Neural progenitor cell (in vitro differentiated cells): ENCODE results near the gene CYP2C19. TPM values are rescaled to one million over a fixed set of nuclear protein-coding genes. Genes with fewer than 3 reads are reported as not detected.

Experiments used
- DNase-seq: peaks from one replicate; pipeline ENCODE4 v3.0.0-alpha.2; 2016; ENCODE audit warnings: low spot score
- H2AFZ ChIP-seq: fragments of 200-600 bp; sonication (generic); replicated peaks from 2 replicates; pipeline ENCODE4 v1.6.1; 2016; ENCODE audit warnings: antibody characterized with exemption
- H3F3A ChIP-seq: fragments of 200-600 bp; sonication (generic); 2 replicates; pipeline ENCODE4 v1.6.1; 2016; ENCODE audit warnings: antibody characterized with exemption, low read depth
- H3K27ac ChIP-seq: fragments of 200-600 bp; sonication (generic); 2 replicates; pipeline ENCODE4 v1.5.1; 2016; ENCODE audit warnings: mild to moderate bottlenecking
- H3K27me3 ChIP-seq: fragments of 200-600 bp; sonication (generic); 2 replicates; pipeline ENCODE4 v1.6.1; 2016; ENCODE audit warnings: mild to moderate bottlenecking, moderate library complexity
- H3K36me3 ChIP-seq: fragments of 200-600 bp; sonication (generic); 2 replicates; pipeline ENCODE4 v1.5.1; 2016
- H3K4me1 ChIP-seq: fragments of 200-600 bp; sonication (generic); 2 replicates; pipeline ENCODE4 v1.6.1; 2016; ENCODE audit warnings: mixed run types
- H3K4me2 ChIP-seq: fragments of 200-600 bp; sonication (generic); 2 replicates; pipeline ENCODE4 v1.6.1; 2016
- H3K4me3 ChIP-seq: fragments of 200-600 bp; sonication (generic); 2 replicates; pipeline ENCODE4 v1.5.1; 2016
- H3K79me2 ChIP-seq: fragments of 200-600 bp; sonication (generic); 2 replicates; pipeline ENCODE4 v1.6.1; 2016; ENCODE audit warnings: low read depth
- H3K9ac ChIP-seq: fragments of 200-600 bp; sonication (generic); 2 replicates; pipeline ENCODE4 v1.6.1; 2016
- H3K9me3 ChIP-seq: fragments of 200-600 bp; sonication (generic); 2 replicates; pipeline ENCODE4 v1.5.1; 2016; ENCODE audit warnings: low read depth
- H4K20me1 ChIP-seq: fragments of 200-600 bp; sonication (generic); 2 replicates; pipeline ENCODE4 v1.6.1; 2016; ENCODE audit warnings: low read depth
- H3K27ac Mint-ChIP-seq: 3 replicates; pipeline ENCODE4 v1.8.0; 2021; ENCODE audit warnings: mixed read lengths
- H3K27me3 Mint-ChIP-seq: 2 replicates; pipeline ENCODE4 v1.8.0; 2022; ENCODE audit warnings: low read depth, mild to moderate bottlenecking, inconsistent platforms, moderate library complexity, mixed read lengths; ENCODE audit not compliant: insufficient read depth
- H3K36me3 Mint-ChIP-seq: 3 replicates; pipeline ENCODE4 v1.8.0; 2021; ENCODE audit warnings: mixed read lengths
- H3K4me1 Mint-ChIP-seq: 3 replicates; pipeline ENCODE4 v1.8.0; 2021; ENCODE audit warnings: mixed read lengths
- H3K4me3 Mint-ChIP-seq: 3 replicates; pipeline ENCODE4 v1.8.0; 2021; ENCODE audit warnings: mild to moderate bottlenecking, moderate library complexity, mixed read lengths
- H3K9me3 Mint-ChIP-seq: 3 replicates; pipeline ENCODE4 v1.8.0; 2020; ENCODE audit warnings: mixed read lengths
- CTCF ChIP-seq: fragments of 200-600 bp; sonication (generic); IDR thresholded peaks from 2 replicates; pipeline ENCODE4 v1.5.1; 2017; ENCODE audit warnings: antibody characterized with exemption, mild to moderate bottlenecking
- EZH2 ChIP-seq: fragments of 200-600 bp; sonication (generic); IDR thresholded peaks from 2 replicates; pipeline ENCODE4 v1.6.1; 2017; ENCODE audit warnings: antibody characterized with exemption, mild to moderate bottlenecking, moderate library complexity
- EZH2phosphoT487 ChIP-seq: fragments of 200-600 bp; sonication (generic); IDR thresholded peaks from 2 replicates; pipeline ENCODE4 v1.6.1; 2017; ENCODE audit warnings: antibody characterized with exemption
- total RNA-seq: library from RNA; depleted of rRNA; stranded (reverse); fragments of >200 nt; gene quantifications from 2 replicates; pipeline ENCODE4 v1.2.3, GENCODE V29; 2015; ENCODE audit warnings: low replicate concordance

The CYP2C19 gene
- total RNA-seq, 1 donor from 2014 or later = not detected

- Histone ChIP-seq H3K9ac (no peak overlapping the region), H3K4me1 (no peaks in the 10 kb centered on the region), H3F3A (no peaks in the 10 kb centered on the region), H2AFZ (no peak overlapping the region), H3K4me3 (no peak overlapping the region), H3K9me3 (no peaks in the 10 kb centered on the region), H4K20me1 (no peaks in the 10 kb centered on the region), H3K4me2 (no peak overlapping the region), H3K79me2 (no peaks in the 10 kb centered on the region), H3K27me3 (no peaks in the 10 kb centered on the region), H3K27ac (no peak overlapping the region), H3K36me3 (no peaks in the 10 kb centered on the region)
- no peak overlapping the region for H3K4me3 Mint-ChIP-seq
- H3K36me3 Mint-ChIP-seq = no peaks in the 10 kb centered on the region
- no peak for DNase-seq
- H3K27ac Mint-ChIP-seq = no peak overlapping the region
- no peaks in the 10 kb centered on the region for H3K9me3 Mint-ChIP-seq
- TF ChIP-seq EZH2 (no peak), CTCF (no peak), EZH2phosphoT487 (no peak)
- H3K27me3 Mint-ChIP-seq = peaks cover 5% of the 10 kb centered on the region
- no peaks in the 10 kb centered on the region for H3K4me1 Mint-ChIP-seq
These were observed 15.5 kb downstream of the CYP2C19 start for GRCh38 chr10:94777886-94778458.

- Histone ChIP-seq H2AFZ (no peak overlapping the region), H3K27ac (no peak overlapping the region), H3K27me3 (no peaks in the 10 kb centered on the region), H3K79me2 (no peaks in the 10 kb centered on the region), H3K4me2 (no peak overlapping the region), H3K4me3 (no peak overlapping the region), H3K4me1 (no peaks in the 10 kb centered on the region), H3K36me3 (no peaks in the 10 kb centered on the region), H3F3A (no peaks in the 10 kb centered on the region), H4K20me1 (no peaks in the 10 kb centered on the region), H3K9me3 (no peaks in the 10 kb centered on the region), H3K9ac (no peak overlapping the region)
- Mint-ChIP-seq H3K27ac (no peak overlapping the region), H3K4me1 (no peaks in the 10 kb centered on the region), H3K27me3 (peaks cover 3% of the 10 kb centered on the region), H3K36me3 (no peaks in the 10 kb centered on the region), H3K9me3 (no peaks in the 10 kb centered on the region), H3K4me3 (no peak overlapping the region)
- no peak for DNase-seq
- TF ChIP-seq EZH2 (no peak), EZH2phosphoT487 (no peak), CTCF (no peak)
These were observed 18.4 kb downstream of the CYP2C19 start for GRCh38 chr10:94780844-94781243.

- Histone ChIP-seq H3K27ac (no peak overlapping the region), H4K20me1 (no peaks in the 10 kb centered on the region), H3K79me2 (no peaks in the 10 kb centered on the region), H3K9ac (no peak overlapping the region), H3K9me3 (no peaks in the 10 kb centered on the region), H3K4me1 (no peaks in the 10 kb centered on the region), H2AFZ (no peak overlapping the region), H3K27me3 (no peaks in the 10 kb centered on the region), H3F3A (no peaks in the 10 kb centered on the region), H3K36me3 (no peaks in the 10 kb centered on the region), H3K4me3 (no peak overlapping the region), H3K4me2 (no peak overlapping the region)
- no peak overlapping the region for H3K4me3 Mint-ChIP-seq
- H3K27me3 Mint-ChIP-seq = no peaks in the 10 kb centered on the region
- no peak for TF ChIP-seq CTCF
- no peaks in the 10 kb centered on the region for H3K9me3 Mint-ChIP-seq
- no peaks in the 10 kb centered on the region for H3K36me3 Mint-ChIP-seq
- no peak overlapping the region for H3K27ac Mint-ChIP-seq
- no peak for DNase-seq
- H3K4me1 Mint-ChIP-seq = no peaks in the 10 kb centered on the region
These were observed 21.8 kb downstream of the CYP2C19 start for GRCh38 chr10:94784256-94784655.
